ENCODE data around the gene SLC24A3. TPM values are rescaled to one million over a fixed set of nuclear protein-coding genes. Genes with fewer than 3 reads are reported as not detected.

The SLC24A3 gene
- total RNA-seq, 1 donor from 2014 or later = 16.9 TPM

DNA sequence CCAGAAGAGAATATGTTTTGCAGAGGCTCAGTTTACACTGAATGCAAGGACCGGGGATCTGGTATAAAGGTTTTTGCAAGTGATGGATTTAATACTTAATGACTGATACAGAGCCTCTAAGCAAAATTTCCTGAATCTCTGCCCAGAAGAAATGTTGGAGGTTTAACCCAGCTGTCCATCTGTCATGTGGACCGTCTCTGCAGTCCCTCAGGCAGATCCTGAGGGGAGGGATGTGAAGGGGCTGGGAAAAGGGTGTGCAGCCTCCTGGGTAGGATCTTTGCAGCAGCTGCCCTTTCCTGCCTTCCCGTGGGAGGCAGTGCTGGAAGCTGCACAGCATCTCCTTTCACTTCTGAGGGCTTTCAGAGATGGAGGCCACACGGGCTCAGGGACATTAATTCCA, 207.0 kb downstream of the SLC24A3 start:
- no peak for DNase-seq (ENCODE audit: low spot score)

DNA sequence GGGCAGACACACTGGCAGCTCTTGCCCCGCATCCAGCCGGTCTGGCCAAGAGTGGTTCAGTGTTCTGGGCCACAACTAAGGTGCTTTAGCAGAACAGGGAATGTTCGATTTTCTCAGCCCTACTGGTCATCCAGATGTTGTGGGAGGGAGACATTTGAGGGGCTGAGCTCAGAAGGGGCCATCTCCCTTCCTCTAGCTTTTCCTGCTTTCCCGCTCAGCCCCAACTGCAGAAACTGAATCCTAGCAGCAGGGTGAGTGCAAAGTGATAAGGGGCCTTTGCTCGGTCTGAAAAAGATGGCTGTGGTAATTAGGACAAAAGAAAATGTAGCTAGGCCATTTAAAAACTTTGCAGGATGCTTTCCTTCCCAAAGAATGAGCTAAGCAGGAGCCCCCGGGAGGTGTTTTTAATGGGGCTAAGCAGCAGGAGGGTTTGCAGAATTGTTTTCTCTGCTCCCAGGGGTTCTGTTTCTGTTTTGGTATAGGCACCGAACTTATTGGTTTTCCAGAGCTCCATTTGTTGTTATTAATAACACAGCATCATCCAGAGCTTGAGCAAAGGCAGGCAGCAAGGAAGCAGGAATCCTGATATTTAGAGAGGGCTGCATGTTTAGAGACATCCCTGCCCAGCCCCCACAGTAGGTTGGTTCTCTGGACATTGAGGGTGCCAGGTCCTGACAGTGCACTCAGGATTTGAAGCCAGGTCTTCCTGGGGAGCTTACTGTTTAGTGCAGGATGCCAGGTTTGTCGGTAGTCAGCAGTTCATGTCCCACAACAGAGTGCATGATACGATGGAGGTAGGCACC, 210.9 kb downstream of the SLC24A3 start:
- DNase-seq (ENCODE audit: low spot score) = no peak

- DNase-seq (ENCODE audit: low spot score) = no peak
Measured at GRCh38 chr20:19423900-19424620, 211.6 kb downstream of the SLC24A3 start.

DNA sequence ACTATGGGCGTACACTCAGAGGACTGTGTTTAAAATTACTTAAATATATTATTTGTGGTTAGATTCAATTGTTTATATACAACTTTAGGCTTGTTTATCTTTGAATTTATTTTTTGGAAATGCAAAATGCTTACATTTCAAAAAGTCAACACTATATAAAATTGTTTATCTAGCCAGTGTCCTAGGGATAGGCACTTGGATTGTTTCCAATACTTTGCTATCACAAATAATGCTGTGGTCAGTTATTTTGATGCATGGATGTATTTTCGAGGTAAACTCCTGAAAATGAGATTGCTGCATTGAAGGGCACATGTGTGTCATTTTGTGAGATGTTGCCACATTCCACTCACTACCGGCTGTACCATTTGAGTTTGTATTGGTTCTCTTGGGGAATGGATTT, 213.9 kb downstream of the SLC24A3 start:
- no peak for DNase-seq (ENCODE audit: low spot score)

DNA sequence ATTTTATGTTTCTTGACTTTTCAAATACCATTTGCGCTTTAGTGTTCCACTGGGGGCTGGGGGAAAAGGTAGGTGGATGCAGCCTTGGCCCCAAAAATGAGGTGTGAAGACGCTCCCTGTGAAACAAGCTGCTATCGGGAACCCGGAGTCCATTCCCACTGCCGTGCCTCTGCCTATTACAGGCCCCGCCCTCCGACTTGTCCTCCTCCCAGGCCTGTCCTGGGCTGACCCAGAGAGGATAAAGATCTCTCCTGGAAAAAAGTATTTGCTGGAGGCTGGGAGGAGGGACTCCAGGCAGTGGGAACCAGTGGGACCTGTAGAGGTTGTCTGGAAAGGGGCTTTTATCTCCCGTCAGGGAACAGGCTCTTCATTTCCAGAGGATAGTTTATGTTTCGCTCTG, 215.0 kb downstream of the SLC24A3 start:
- no peak for DNase-seq (ENCODE audit: low spot score)

DNA sequence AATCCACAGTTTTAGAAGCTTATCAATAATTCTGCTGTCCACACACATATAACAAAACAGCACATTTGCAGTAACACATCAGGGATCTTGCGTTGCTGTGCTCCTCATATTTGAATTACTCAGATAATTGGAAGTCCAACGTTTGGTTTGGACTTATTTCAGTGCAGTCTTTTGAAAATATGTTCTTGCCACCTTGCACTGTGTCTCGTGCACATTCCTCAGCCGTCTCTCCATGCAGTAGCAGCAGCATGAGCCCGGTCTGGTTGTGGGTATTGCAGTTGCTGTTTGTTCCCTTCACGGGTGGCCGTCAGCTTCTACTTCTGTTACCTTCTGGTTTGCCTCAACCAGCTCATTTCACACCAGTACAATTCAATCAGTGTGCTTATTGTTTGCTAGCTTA, 215.5 kb downstream of the SLC24A3 start:
- no peak for DNase-seq (ENCODE audit: low spot score)

GRCh38 chr20:19428324-19428723, 215.9 kb downstream of the SLC24A3 start:
- no peak for DNase-seq (ENCODE audit: low spot score)

- no peak for DNase-seq (ENCODE audit: low spot score)
Measured at GRCh38 chr20:19429538-19429937, 217.1 kb downstream of the SLC24A3 start.

- DNase-seq (ENCODE audit: low spot score) = no peak
Measured at GRCh38 chr20:19430641-19431315, 218.3 kb downstream of the SLC24A3 start.

- no peak for DNase-seq (ENCODE audit: low spot score)
Measured at GRCh38 chr20:19431316-19431700, 218.9 kb downstream of the SLC24A3 start.

DNA sequence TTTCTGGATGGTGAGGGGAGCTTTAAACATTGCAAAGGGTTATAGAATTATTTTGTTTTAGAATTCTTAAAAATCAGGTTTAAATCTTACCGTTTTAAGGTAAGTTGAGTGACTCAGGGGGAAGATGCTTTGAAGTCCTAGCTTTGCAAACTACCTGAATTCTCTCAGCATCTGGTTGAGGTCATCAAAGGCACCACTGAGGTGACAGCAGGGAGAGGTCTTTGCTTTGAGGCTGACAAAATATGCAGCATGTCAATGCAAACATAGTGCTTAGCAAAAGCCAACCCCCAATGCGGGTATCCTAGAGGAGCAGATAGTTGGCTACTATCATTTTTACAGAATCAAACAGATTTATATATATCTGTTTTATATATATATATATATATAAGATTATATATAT, 219.5 kb downstream of the SLC24A3 start:
- no peak for DNase-seq (ENCODE audit: low spot score)

- DNase-seq (ENCODE audit: low spot score) = no peak
Measured at GRCh38 chr20:19433371-19434350, 221.2 kb downstream of the SLC24A3 start.

- DNase-seq (ENCODE audit: low spot score) = no peak
Measured at GRCh38 chr20:19435316-19435715, 222.9 kb downstream of the SLC24A3 start.

DNA sequence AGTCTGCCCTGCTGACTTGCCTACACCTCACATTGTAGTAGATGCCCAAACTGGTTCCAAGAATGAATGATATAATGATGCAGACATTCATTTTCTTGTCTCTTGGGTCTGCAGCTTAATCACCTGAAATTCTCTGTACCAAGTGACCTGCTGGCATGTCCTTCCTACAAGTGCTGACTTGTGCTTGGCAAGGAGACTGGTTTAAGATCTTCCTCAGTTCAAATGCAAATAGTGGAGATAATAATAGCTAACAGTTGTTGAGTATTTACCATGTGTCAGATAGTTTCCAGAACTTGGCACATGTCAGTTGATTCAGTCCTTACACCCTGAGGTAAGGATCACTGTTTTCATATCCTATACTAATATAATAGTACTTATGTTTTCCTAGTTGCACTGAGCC, 223.4 kb downstream of the SLC24A3 start:
- DNase-seq (ENCODE audit: low spot score) = no peak

DNA sequence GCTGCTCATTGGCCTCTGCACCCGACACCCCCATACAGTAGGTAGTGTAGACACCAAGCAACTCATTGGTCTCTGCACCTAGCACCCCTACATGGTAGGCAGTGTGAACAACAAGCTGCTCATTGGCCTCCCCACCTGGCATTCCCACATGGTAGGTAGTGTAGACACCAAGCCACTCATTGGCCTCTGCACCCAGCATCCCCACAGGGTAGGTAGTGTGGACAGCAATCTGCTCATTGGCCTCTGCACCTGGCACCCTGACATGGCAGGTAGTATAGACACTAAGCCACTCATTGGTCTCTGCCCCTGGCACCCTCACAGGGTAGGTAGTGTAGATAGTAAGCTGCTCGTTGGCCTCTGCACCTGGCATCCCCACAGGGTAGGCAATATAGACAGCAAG, 226.0 kb downstream of the SLC24A3 start:
- DNase-seq (ENCODE audit: low spot score) = no peak

DNA sequence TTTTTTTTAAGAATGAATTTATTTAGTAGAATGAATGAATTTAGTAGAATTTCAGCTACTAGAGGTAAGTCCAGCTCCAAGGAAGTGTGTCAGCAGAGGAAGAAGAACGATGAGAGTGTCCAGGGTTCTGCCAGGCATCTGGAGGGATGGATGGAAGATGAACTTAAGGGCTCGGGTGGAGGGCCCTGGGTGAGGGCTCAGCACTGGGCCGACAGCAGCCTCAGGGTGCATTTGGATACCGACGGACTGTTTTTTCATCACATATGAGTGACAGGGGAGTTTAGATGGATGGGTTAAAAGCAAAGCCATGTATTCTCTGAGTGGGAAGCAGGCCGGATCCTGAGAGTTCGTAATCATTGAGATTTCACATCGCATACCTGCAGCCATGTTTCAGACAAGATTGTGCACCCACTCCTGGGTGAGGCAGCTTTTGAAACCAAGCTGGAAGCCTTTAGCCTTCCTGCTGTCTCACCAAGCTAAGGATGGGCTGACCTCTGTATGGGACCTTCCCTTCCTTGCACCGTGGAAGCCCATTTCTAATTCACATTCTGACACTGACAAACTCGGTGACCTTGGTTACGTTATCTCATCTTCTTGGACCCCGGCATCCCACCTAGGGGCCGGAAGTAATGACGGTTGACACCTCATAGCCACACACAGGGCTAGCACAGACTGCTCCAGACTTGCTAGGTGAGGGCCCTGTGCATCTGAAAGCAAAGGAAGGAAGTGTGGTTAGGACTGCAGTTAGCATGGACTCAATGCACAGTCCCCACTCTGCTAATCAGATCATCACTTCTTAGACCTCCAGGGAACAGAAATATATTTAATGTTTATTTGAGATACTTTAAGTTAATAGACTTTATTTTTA, 228.5 kb downstream of the SLC24A3 start:
- DNase-seq (ENCODE audit: low spot score) = no peak

DNA sequence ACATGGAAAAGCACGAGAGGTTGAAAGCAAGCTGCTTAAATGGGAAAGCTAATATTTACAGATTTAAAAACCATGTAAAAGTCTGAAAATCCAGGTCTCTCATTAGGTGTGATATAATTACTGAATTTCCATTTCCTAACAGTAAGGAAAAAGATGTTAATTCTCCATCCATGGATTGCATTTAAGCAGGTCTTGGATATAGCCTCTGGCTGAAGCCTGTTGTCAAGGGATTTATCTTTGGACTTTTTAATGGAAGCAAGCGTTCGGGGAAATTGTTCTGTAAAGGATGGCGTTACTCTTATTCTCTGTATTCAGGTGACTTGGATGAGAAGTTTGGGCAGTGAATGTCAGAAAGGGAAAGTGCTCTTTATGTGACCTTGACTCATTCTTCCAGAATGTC, 233.8 kb downstream of the SLC24A3 start:
- no peak for DNase-seq (ENCODE audit: low spot score)

DNA sequence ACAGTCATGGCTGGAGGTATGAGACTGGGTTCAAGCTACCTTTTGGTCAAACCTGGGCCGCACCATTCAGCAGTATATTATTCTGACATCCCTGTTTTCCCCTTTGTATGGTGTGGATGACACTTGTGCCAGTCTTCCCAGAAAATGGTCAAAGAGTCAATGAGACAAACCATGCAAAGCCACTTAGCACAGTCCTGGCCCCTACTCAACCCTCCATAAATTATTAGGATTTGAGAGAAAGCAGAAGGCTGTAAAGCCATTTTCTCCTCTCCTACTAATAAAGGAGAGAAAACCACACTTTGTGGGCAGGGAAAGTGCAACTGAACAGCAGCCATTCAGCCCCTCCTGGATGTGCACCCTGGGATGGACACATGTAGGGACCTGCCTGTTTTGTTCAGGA, 236.2 kb downstream of the SLC24A3 start:
- DNase-seq (ENCODE audit: low spot score) = no peak

- DNase-seq (ENCODE audit: low spot score) = no peak
Measured at GRCh38 chr20:19449051-19449450, 236.6 kb downstream of the SLC24A3 start.

Measured in mesenteric fat pad (tissue), 1 donor.